K562 (cell line): ENCODE data around the gene DTNBP1. TPM values are rescaled to one million over a fixed set of nuclear protein-coding genes. Genes with fewer than 3 reads are reported as not detected.

Source experiments
- ATAC-seq: fragments of 200-7000 bp; cut with Tn5 transposase; 3 replicates; pipeline ENCODE4 v1.9.1; 2020; ENCODE audit warnings: moderate library complexity
- BruUV-seq: library from RNA; stranded (reverse); fragments of 400-500 nt; replicated peaks from 2 replicates; lab custom pipeline; 2021; lab: Mats Ljungman, UMichigan
- CTCF ChIA-PET: fragments of 300-600 bp; formaldehyde crosslinking; extraction: SDS; loops from one replicate; lab custom pipeline; 2021; ENCODE audit warnings: low intra/inter-chr PET ratio; lab: Yijun Ruan, JAX
- POLR2A ChIA-PET: fragments of 300-600, 350-650 bp; sonication (Branson Sonifier 250); formaldehyde crosslinking; extraction: SDS; loops from one replicate; lab custom pipeline; 2021; ENCODE audit warnings: antibody characterized with exemption, inconsistent platforms; lab: Yijun Ruan, JAX
- DNase-seq, 4 experiments: peaks; one replicate each; pipeline versions ENCODE4 v3.0.0 to v3.0.0-alpha.2; 2011 to 2018; ENCODE audit warnings: low spot score in 3 of 4, mixed read lengths in 3 of 4; ENCODE audit errors: extremely low read depth in 1 of 4
- FAIRE-seq: peaks from 2 replicates; lab custom pipeline; 2011; peaks lifted over from hg19 to GRCh38; lab: Jason Lieb, UNC
- H2AFZ ChIP-seq: 2 replicates; pipeline ENCODE4 v1.6.0; 2011; ENCODE audit warnings: low read depth, low read length, control low read depth, inconsistent platforms
- H3K27ac ChIP-seq: fragments of 200-600 bp; 3 replicates; pipeline ENCODE4 v1.8.0; 2011; ENCODE audit warnings: low read depth, mild to moderate bottlenecking, control low read depth, inconsistent platforms, low read length, moderate library complexity, mixed read lengths; ENCODE audit errors: extremely low read depth
- H3K27me3 ChIP-seq, 2 experiments: fragments of 300-600 bp in 1 of 2; 2 replicates in 1 of 2; 3 replicates in 1 of 2; pipeline versions ENCODE4 v1.6.0 to v1.8.0; 2011; ENCODE audit warnings: inconsistent platforms in 2 of 2, low read length in 2 of 2, mild to moderate bottlenecking in 1 of 2, mixed read lengths in 1 of 2, moderate library complexity in 1 of 2; ENCODE audit not compliant: control insufficient read depth in 2 of 2, insufficient read depth in 2 of 2
- H3K36me3 ChIP-seq: fragments of 300-600 bp; 3 replicates; pipeline ENCODE4 v1.8.0; 2011; ENCODE audit warnings: mild to moderate bottlenecking, low read length, inconsistent platforms; ENCODE audit not compliant: control insufficient read depth, insufficient read depth
- H3K4me1 ChIP-seq, 2 experiments: fragments of 200-600 bp in 1 of 2; replicated peaks in 1 of 2; 2 replicates in 1 of 2; 3 replicates in 1 of 2; pipeline versions ENCODE4 v1.5.1 to v1.8.0; 2011; ENCODE audit warnings: inconsistent platforms in 2 of 2, low read length in 2 of 2, mild to moderate bottlenecking in 1 of 2, mixed read lengths in 1 of 2, moderate library complexity in 1 of 2; ENCODE audit not compliant: control insufficient read depth in 2 of 2, insufficient read depth in 2 of 2
- H3K4me2 ChIP-seq: 2 replicates; pipeline ENCODE4 v1.6.1; 2011; ENCODE audit warnings: low read length, control low read depth, inconsistent platforms, mixed read lengths; ENCODE audit not compliant: insufficient read depth
- H3K4me3 ChIP-seq: fragments of 200-600 bp; sonication (generic), shearing (Covaris generic); 2 replicates; pipeline ENCODE4 v1.5.1; 2016; ENCODE audit warnings: control low read depth, inconsistent platforms
- H3K79me2 ChIP-seq: fragments of 200-600 bp; 3 replicates; pipeline ENCODE4 v1.8.0; 2011; ENCODE audit warnings: low read length, inconsistent platforms; ENCODE audit not compliant: control insufficient read depth, insufficient read depth
- H3K9ac ChIP-seq, 2 experiments: 2 replicates each; pipeline versions ENCODE4 v1.6.0 to v1.6.1; 2011; ENCODE audit warnings: low read depth in 2 of 2, low read length in 2 of 2, control low read depth in 1 of 2, inconsistent platforms in 1 of 2, mild to moderate bottlenecking in 1 of 2, mixed read lengths in 1 of 2; ENCODE audit not compliant: insufficient read depth in 1 of 2
- H3K9me1 ChIP-seq: one replicate; pipeline ENCODE4 v1.6.0; 2011; ENCODE audit warnings: inconsistent platforms, mild to moderate bottlenecking, low read length, moderate library complexity; ENCODE audit not compliant: control insufficient read depth, insufficient read depth
- H3K9me3 ChIP-seq: replicated peaks from 2 replicates; pipeline ENCODE4 v1.5.1; 2011; ENCODE audit warnings: low read depth, low read length, inconsistent platforms; ENCODE audit not compliant: control insufficient read depth, insufficient read depth
- H4K20me1 ChIP-seq: replicated peaks from 2 replicates; pipeline ENCODE4 v1.6.1; 2011; ENCODE audit warnings: low read length, inconsistent platforms, mixed read lengths; ENCODE audit not compliant: control insufficient read depth, insufficient read depth
- DPF2 ChIP-seq: fragments of 450-650 bp; IDR thresholded peaks from 2 replicates; pipeline ENCODE4 v1.6.1; 2016
- E2F5 ChIP-seq: sonication (generic); formaldehyde crosslinking; IDR thresholded peaks from 2 replicates; pipeline ENCODE4 v1.8.0; 2022; ENCODE audit warnings: mild to moderate bottlenecking, missing genetic modification reagents
- EP400 ChIP-seq: fragments of 450-650 bp; IDR thresholded peaks from 2 replicates; pipeline ENCODE4 v1.6.1; 2017; ENCODE audit warnings: antibody characterized with exemption, mild to moderate bottlenecking, moderate library complexity
- EWSR1 ChIP-seq: fragments of 450-650 bp; IDR thresholded peaks from 2 replicates; pipeline ENCODE4 v1.6.1; 2018; ENCODE audit warnings: borderline replicate concordance, mild to moderate bottlenecking, low read depth, moderate library complexity; ENCODE audit not compliant: partially characterized antibody
- GABPA ChIP-seq: fragments of 200-800 bp; sonication (Bioruptor generic); conservative IDR thresholded peaks from 2 replicates; pipeline ENCODE4 v1.6.1; 2016; ENCODE audit warnings: low read depth, missing genetic modification characterization, missing compliant biosample characterization
- GTF2F1 ChIP-seq: IDR thresholded peaks from 2 replicates; pipeline ENCODE4 v1.6.1; 2011; ENCODE audit warnings: low read depth, low read length, improper control_type of control experiment
- JUNB ChIP-seq: fragments of 450-650 bp; formaldehyde crosslinking; conservative IDR thresholded peaks from 2 replicates; pipeline ENCODE4 v1.4.0; 2020; ENCODE audit warnings: mild to moderate bottlenecking
- LCOR ChIP-seq: sonication (generic); formaldehyde crosslinking; IDR thresholded peaks from 2 replicates; pipeline ENCODE4 v1.8.0; 2022; ENCODE audit warnings: mild to moderate bottlenecking, missing genetic modification reagents
- MXI1 ChIP-seq: IDR thresholded peaks from 2 replicates; pipeline ENCODE4 v1.6.1; 2011; ENCODE audit warnings: low read depth, mild to moderate bottlenecking, improper control_type of control experiment, low read length
- NFYB ChIP-seq: IDR thresholded peaks from 2 replicates; pipeline ENCODE4 v1.6.1; 2011; ENCODE audit warnings: mild to moderate bottlenecking, moderate library complexity; ENCODE audit not compliant: insufficient read length; ENCODE audit errors: extremely low read depth
- NUFIP1 ChIP-seq: fragments of 450-650 bp; IDR thresholded peaks from 2 replicates; pipeline ENCODE4 v1.6.1; 2018; ENCODE audit not compliant: partially characterized antibody
- PRMT5 ChIP-seq: sonication (generic); formaldehyde crosslinking; IDR thresholded peaks from 2 replicates; pipeline ENCODE4 v1.5.0; 2020; ENCODE audit warnings: missing genetic modification reagents
- PYGO2 ChIP-seq: fragments of 450-650 bp; IDR thresholded peaks from 2 replicates; pipeline ENCODE4 v1.6.1; 2016; ENCODE audit warnings: mild to moderate bottlenecking, missing genetic modification characterization, moderate library complexity, missing compliant biosample characterization
- RBM22 ChIP-seq: fragments of 200-400 bp; formaldehyde crosslinking; IDR thresholded peaks from 2 replicates; pipeline ENCODE4 v1.6.1; 2018; ENCODE audit warnings: low read length, low read depth; ENCODE audit not compliant: poor library complexity, severe bottlenecking
- XRCC3 ChIP-seq: fragments of 450-650 bp; IDR thresholded peaks from 2 replicates; pipeline ENCODE4 v1.6.1; 2017; ENCODE audit warnings: mild to moderate bottlenecking, moderate library complexity
- ZNF644 ChIP-seq: fragments of 200-800 bp; sonication (Bioruptor generic); IDR thresholded peaks from 2 replicates; pipeline ENCODE4 v1.6.1; 2016; ENCODE audit warnings: low read depth, missing genetic modification characterization, missing compliant biosample characterization
- ZNF76 ChIP-seq: fragments of 250-450 bp; sonication (Bioruptor Pico); IDR thresholded peaks from 2 replicates; pipeline ENCODE4 v1.4.0; 2020; ENCODE audit warnings: mild to moderate bottlenecking, moderate library complexity, borderline replicate concordance
- WGBS: fragments of 100-300 bp; shearing (Covaris generic); methylation state at CpG from one replicate; pipeline ENCODE4 v1.1.6; 2016; ENCODE audit warnings: low coverage, mixed read lengths; ENCODE audit not compliant: insufficient coverage; ENCODE audit errors: missing lambda C conversion rate; 5-methylcytosine and 5-hydroxymethylcytosine counted together
- in situ Hi-C: fragments of 300-500 bp; cut with MboI; formaldehyde crosslinking; loops from 4 replicates; pipeline ENCODE4 v1.15.0; 2018; ENCODE audit warnings: inconsistent platforms, mixed read lengths
- intact Hi-C: fragments of 100-400 bp; cut with micrococcal nuclease; formaldehyde crosslinking; loops from 2 replicates; pipeline ENCODE4 v1.14.2; 2022
- polyA plus RNA-seq, 8 experiments: library from polyadenylated mRNA; depleted of rRNA in 4 of 8; stranded (reverse) in 5 of 8; unstranded in 3 of 8; fragments of >200 nt; fragmentation: Nextera tagmentation in 2 of 8; fragmentation: Illumina TruSeq in 1 of 8; extraction: Ambion mirVana in 2 of 8; extraction: Trizol in 1 of 8; gene quantifications; 2 replicates each; pipeline versions ENCODE4 v1.2.1 to v1.2.3, GENCODE V29; 2011 to 2014; ENCODE audit warnings: inconsistent platforms in 1 of 8, missing spikeins in 1 of 8
- total RNA-seq, 7 experiments: library from RNA; depleted of rRNA in 6 of 7; stranded (reverse); fragments of >200 nt in 6 of 7; fragmentation: Illumina TruSeq in 2 of 7; extraction: Trizol in 2 of 7; gene quantifications; 2 replicates each; pipeline versions ENCODE4 v1.2.1 to v1.2.3, GENCODE V29; 2011 to 2021; ENCODE audit warnings: low replicate concordance in 1 of 7
- TF ChIP-seq, protein P1 (sequence below): fragments of 250-450 bp; sonication (Bioruptor Pico); IDR thresholded peaks from 2 replicates; pipeline ENCODE4 v1.5.0; 2021
- TF ChIP-seq, protein P2 (sequence below): sonication (generic); formaldehyde crosslinking; IDR thresholded peaks from 2 replicates; pipeline ENCODE4 v1.8.1; 2023; ENCODE audit warnings: mild to moderate bottlenecking, missing genetic modification reagents

Gene DTNBP1
- total and polyA plus RNA-seq, 9 of the 15 experiments (the other 6 are each of a cell fraction or from before 2014, with no cell fraction given), result 16.7 to 54.5 (median 21.4) TPM

GRCh38 chr6:15522026-15522425 is 140.8 kb downstream of the DTNBP1 start (continued):
- TF ChIP-seq XRCC3, result no peak
- no peak for TF ChIP-seq NUFIP1
- TF ChIP-seq PYGO2 (tag), result no peak

GRCh38 chr6:15521582-15521981 is 141.2 kb downstream of the DTNBP1 start:
- H3K79me2 ChIP-seq, result no peaks in the 10 kb centered on the region
- no peak overlapping the region for H2AFZ ChIP-seq
- H3K4me3 ChIP-seq, result no peak overlapping the region
- H3K27me3 ChIP-seq, result no peaks in the 10 kb centered on the region
- WGBS, result 85% methylated on average over 6 of the region's 6 CpGs
- intact Hi-C loops, result no loop called here
- H3K36me3 ChIP-seq, result peaks cover 91% of the 10 kb centered on the region; the same call in 2 of the 3 replicates
- BruUV-seq, result no TSS peak
- no peak overlapping the region for H3K27ac ChIP-seq
- no peaks in the 10 kb centered on the region for H3K9me1 ChIP-seq
- CTCF ChIA-PET, result no interaction called here
- in situ Hi-C loops, result no loop called here
- DNase-seq, result no peak
- POLR2A ChIA-PET, result interaction anchor here (0.5 to 1.2 kb wide), 4 partner anchors 13 to 555 kb away, joined by 3 to 4 read pairs (median 3); no protein-coding TSS in a partner anchor
- H3K4me2 ChIP-seq, result no peak overlapping the region
- peak; percentile 29 for FAIRE-seq
- peaks cover 0 to 8% of the 10 kb centered on the region in 2 experiments; a peak in 1 of 5 replicates for H3K4me1 ChIP-seq
- H3K9ac ChIP-seq, result no peak overlapping the region
- ATAC-seq, result no peak
- H3K9me3 ChIP-seq, result no peaks in the 10 kb centered on the region
- H4K20me1 ChIP-seq, result no peaks in the 10 kb centered on the region
- TF ChIP-seq NFYB, result no peak
- no peak for TF ChIP-seq MXI1
- TF ChIP-seq, protein P1, sequence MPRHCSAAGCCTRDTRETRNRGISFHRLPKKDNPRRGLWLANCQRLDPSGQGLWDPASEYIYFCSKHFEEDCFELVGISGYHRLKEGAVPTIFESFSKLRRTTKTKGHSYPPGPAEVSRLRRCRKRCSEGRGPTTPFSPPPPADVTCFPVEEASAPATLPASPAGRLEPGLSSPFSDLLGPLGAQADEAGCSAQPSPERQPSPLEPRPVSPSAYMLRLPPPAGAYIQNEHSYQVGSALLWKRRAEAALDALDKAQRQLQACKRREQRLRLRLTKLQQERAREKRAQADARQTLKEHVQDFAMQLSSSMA (CRISPR knock-in tag), result no peak
- no peak for TF ChIP-seq JUNB (CRISPR knock-in tag)
- TF ChIP-seq LCOR, result no peak
- no peak for TF ChIP-seq DPF2
- TF ChIP-seq, protein P2, sequence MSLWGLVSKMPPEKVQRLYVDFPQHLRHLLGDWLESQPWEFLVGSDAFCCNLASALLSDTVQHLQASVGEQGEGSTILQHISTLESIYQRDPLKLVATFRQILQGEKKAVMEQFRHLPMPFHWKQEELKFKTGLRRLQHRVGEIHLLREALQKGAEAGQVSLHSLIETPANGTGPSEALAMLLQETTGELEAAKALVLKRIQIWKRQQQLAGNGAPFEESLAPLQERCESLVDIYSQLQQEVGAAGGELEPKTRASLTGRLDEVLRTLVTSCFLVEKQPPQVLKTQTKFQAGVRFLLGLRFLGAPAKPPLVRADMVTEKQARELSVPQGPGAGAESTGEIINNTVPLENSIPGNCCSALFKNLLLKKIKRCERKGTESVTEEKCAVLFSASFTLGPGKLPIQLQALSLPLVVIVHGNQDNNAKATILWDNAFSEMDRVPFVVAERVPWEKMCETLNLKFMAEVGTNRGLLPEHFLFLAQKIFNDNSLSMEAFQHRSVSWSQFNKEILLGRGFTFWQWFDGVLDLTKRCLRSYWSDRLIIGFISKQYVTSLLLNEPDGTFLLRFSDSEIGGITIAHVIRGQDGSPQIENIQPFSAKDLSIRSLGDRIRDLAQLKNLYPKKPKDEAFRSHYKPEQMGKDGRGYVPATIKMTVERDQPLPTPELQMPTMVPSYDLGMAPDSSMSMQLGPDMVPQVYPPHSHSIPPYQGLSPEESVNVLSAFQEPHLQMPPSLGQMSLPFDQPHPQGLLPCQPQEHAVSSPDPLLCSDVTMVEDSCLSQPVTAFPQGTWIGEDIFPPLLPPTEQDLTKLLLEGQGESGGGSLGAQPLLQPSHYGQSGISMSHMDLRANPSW (CRISPR knock-in tag), result no peak
- TF ChIP-seq EWSR1, result no peak
- TF ChIP-seq EP400, result no peak
- TF ChIP-seq ZNF76 (CRISPR knock-in tag), result no peak
- TF ChIP-seq RBM22, result no peak
- TF ChIP-seq ZNF644, result no peak
- no peak for TF ChIP-seq E2F5 (CRISPR knock-in tag)
- TF ChIP-seq GTF2F1, result no peak
- TF ChIP-seq PRMT5 (CRISPR knock-in tag), result no peak
- no peak for TF ChIP-seq GABPA
